Spleen (tissue), 7 donors: Measurements from ENCODE around the gene CDK14.

Source experiments
- CTCF ChIP-seq, 11 experiments: fragments of 200-600 bp in 7 of 11; fragments of 450-650 bp in 4 of 11; sonication (generic) in 4 of 11; IDR thresholded peaks in 8 of 11; conservative IDR thresholded peaks in 3 of 11; 1 replicate in 7 of 11; 2 replicates in 4 of 11; pipeline versions ENCODE4 v1.4.0 to v1.8.0; 2016 to 2021; ENCODE audit warnings: antibody characterized with exemption in 11 of 11, inconsistent platforms in 4 of 11, mild to moderate bottlenecking in 1 of 11
- POLR2A ChIP-seq, 3 donors: fragments of 450-650 bp; IDR thresholded peaks; one replicate each; pipeline ENCODE4 v1.5.1; 2017; ENCODE audit warnings: antibody characterized with exemption in 3 of 3, mild to moderate bottlenecking in 1 of 3
- POLR2AphosphoS5 ChIP-seq, 3 donors: sonication (generic); formaldehyde crosslinking; IDR thresholded peaks; one replicate each; pipeline ENCODE4 v1.5.1; 2017; ENCODE audit warnings: antibody characterized with exemption in 3 of 3
- donor health status: DM: no; HTN: no; CAD: no; lungs with moderate emphysema.
- donor health status: DM: no; HTN: no; CAD: no.
- donor health status: DM: no; HTN: no; CAD: no.

- TF ChIP-seq CTCF (IDR thresholded peaks at IDR 0.05 in 8 of 11, conservative IDR thresholded peaks at IDR 0.05 in 3 of 11) (no peak), POLR2A (IDR thresholded peaks at IDR 0.05) (no peak), POLR2AphosphoS5 (IDR thresholded peaks at IDR 0.05) (no peak)
Measured at GRCh38 chr7:90701771-90702170, 105.7 kb downstream of the CDK14 start.
